HepG2 (cell line): Measurements from ENCODE around the gene RAD23A. TPM values are rescaled to one million over a fixed set of nuclear protein-coding genes. Genes with fewer than 3 reads are reported as not detected.

Source experiments
- CTCF ChIP-seq: sonication (generic); formaldehyde crosslinking; IDR thresholded peaks from 2 replicates; pipeline ENCODE4 v1.5.0; 2020; ENCODE audit warnings: mild to moderate bottlenecking, missing genetic modification reagents, moderate library complexity
- EEA1 ChIP-seq: sonication (generic); formaldehyde crosslinking; IDR thresholded peaks from 2 replicates; pipeline ENCODE4 v1.5.1; 2020; ENCODE audit warnings: mild to moderate bottlenecking, missing genetic modification reagents, borderline replicate concordance
- FOXO1 ChIP-seq: sonication (generic); formaldehyde crosslinking; IDR thresholded peaks from 2 replicates; pipeline ENCODE4 v1.4.0; 2020; ENCODE audit warnings: missing genetic modification reagents
- GTF3A ChIP-seq: sonication (generic); formaldehyde crosslinking; conservative IDR thresholded peaks from 2 replicates; pipeline ENCODE4 v1.4.0; 2020; ENCODE audit warnings: mild to moderate bottlenecking, missing genetic modification reagents
- MTERF4 ChIP-seq: sonication (generic); formaldehyde crosslinking; IDR thresholded peaks from 2 replicates; pipeline ENCODE4 v1.8.0; 2023; ENCODE audit warnings: mild to moderate bottlenecking, missing genetic modification reagents
- PRMT3 ChIP-seq: sonication (generic); formaldehyde crosslinking; IDR thresholded peaks from 2 replicates; pipeline ENCODE4 v1.8.1; 2022; ENCODE audit warnings: low read depth, mild to moderate bottlenecking, moderate library complexity, missing genetic modification reagents, borderline replicate concordance
- RBM39 ChIP-seq: fragments of 200-400 bp; formaldehyde crosslinking; IDR thresholded peaks from one replicate; pipeline ENCODE4 v1.6.1; 2018; ENCODE audit warnings: antibody characterized with exemption, mild to moderate bottlenecking, low read depth, low read length; ENCODE audit not compliant: poor library complexity, severe bottlenecking
- RFX5 ChIP-seq: IDR thresholded peaks from 2 replicates; pipeline ENCODE4 v1.6.1; 2011; ENCODE audit warnings: low read depth, low read length, improper control_type of control experiment
- SAP130 ChIP-seq: IDR thresholded peaks from 2 replicates; pipeline ENCODE4 v1.6.1; 2016; ENCODE audit warnings: low read depth
- SIN3B ChIP-seq: fragments of 150-350 bp; IDR thresholded peaks from 2 replicates; pipeline ENCODE4 v1.6.1; 2014; ENCODE audit warnings: low read length
- SIX1 ChIP-seq: sonication (generic); formaldehyde crosslinking; IDR thresholded peaks from 2 replicates; pipeline ENCODE4 v1.4.0; 2020; ENCODE audit warnings: missing genetic modification reagents, borderline replicate concordance
- THAP11 ChIP-seq: IDR thresholded peaks from 2 replicates; pipeline ENCODE4 v1.6.1; 2016; ENCODE audit warnings: missing biosample characterization, missing genetic modification reagents
- XRCC5 ChIP-seq: fragments of 200-400 bp; formaldehyde crosslinking; optimal IDR thresholded peaks from 2 replicates; pipeline ENCODE3; 2017; ENCODE audit warnings: mild to moderate bottlenecking, low read length
- ZNF670 ChIP-seq: sonication (generic); formaldehyde crosslinking; IDR thresholded peaks from 2 replicates; pipeline ENCODE4 v1.8.0; 2022; ENCODE audit warnings: mild to moderate bottlenecking, missing genetic modification reagents, borderline replicate concordance
- ZNF703 ChIP-seq: sonication (generic); formaldehyde crosslinking; IDR thresholded peaks from 2 replicates; pipeline ENCODE4 v1.5.1; 2020; ENCODE audit warnings: missing genetic modification reagents, mild to moderate bottlenecking, moderate library complexity, borderline replicate concordance
- ZNF746 ChIP-seq: sonication (generic); formaldehyde crosslinking; IDR thresholded peaks from 2 replicates; pipeline ENCODE4 v1.8.0; 2022; ENCODE audit warnings: mild to moderate bottlenecking, missing genetic modification reagents
- polyA plus RNA-seq, 8 experiments: library from polyadenylated mRNA; depleted of rRNA in 3 of 8; stranded (reverse) in 7 of 8; unstranded in 1 of 8; fragments of >200 nt; fragmentation: Illumina TruSeq in 4 of 8; extraction: Trizol in 4 of 8; gene quantifications; 2 replicates each; pipeline versions ENCODE4 v1.2.1 to v1.2.3, GENCODE V29; 2011 to 2016; ENCODE audit warnings: low read depth in 4 of 8, missing spikeins in 1 of 8, mixed read lengths in 1 of 8; ENCODE audit not compliant: insufficient read depth in 1 of 8
- total RNA-seq, 5 experiments: library from RNA; depleted of rRNA; stranded (reverse); fragments of >200 nt; fragmentation: Illumina TruSeq; extraction: Trizol; gene quantifications; 2 replicates each; pipeline ENCODE4 v1.2.3, GENCODE V29; 2016; ENCODE audit warnings: low read depth in 1 of 5
- TF ChIP-seq, protein P1 (sequence below): sonication (generic); formaldehyde crosslinking; IDR thresholded peaks from 2 replicates; pipeline ENCODE4 v1.5.0; 2020; ENCODE audit warnings: missing genetic modification reagents, mild to moderate bottlenecking, borderline replicate concordance
- TF ChIP-seq, protein P2 (sequence below): sonication (generic); formaldehyde crosslinking; IDR thresholded peaks from 2 replicates; pipeline ENCODE4 v1.5.0; 2020; ENCODE audit warnings: mild to moderate bottlenecking, missing genetic modification reagents, borderline replicate concordance
- TF ChIP-seq, protein P3 (sequence below): sonication (generic); formaldehyde crosslinking; IDR thresholded peaks from 2 replicates; pipeline ENCODE4 v1.8.1; 2023; ENCODE audit warnings: mild to moderate bottlenecking, moderate library complexity, missing genetic modification reagents
- TF ChIP-seq, protein P4 (sequence below): sonication (generic); formaldehyde crosslinking; IDR thresholded peaks from 2 replicates; pipeline ENCODE4 v1.4.0; 2020; ENCODE audit warnings: missing genetic modification reagents, low read depth, mild to moderate bottlenecking, borderline replicate concordance

Gene RAD23A
- total and polyA plus RNA-seq, 2 of the 13 experiments (the other 11 are each of a cell fraction or from before 2014, with no cell fraction given), result 42.5 to 54.2 TPM

- TF ChIP-seq RFX5, result no peak
- peak; percentile 71 for TF ChIP-seq SIN3B
- peak; percentile 80 for TF ChIP-seq THAP11 (CRISPR knock-in tag)
- no peak for TF ChIP-seq ZNF746 (CRISPR knock-in tag)
- no peak for TF ChIP-seq ZNF703 (CRISPR knock-in tag)
- TF ChIP-seq GTF3A, result no peak
- TF ChIP-seq, protein P1, sequence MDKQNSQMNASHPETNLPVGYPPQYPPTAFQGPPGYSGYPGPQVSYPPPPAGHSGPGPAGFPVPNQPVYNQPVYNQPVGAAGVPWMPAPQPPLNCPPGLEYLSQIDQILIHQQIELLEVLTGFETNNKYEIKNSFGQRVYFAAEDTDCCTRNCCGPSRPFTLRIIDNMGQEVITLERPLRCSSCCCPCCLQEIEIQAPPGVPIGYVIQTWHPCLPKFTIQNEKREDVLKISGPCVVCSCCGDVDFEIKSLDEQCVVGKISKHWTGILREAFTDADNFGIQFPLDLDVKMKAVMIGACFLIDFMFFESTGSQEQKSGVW (CRISPR knock-in tag), result no peak
- TF ChIP-seq SAP130 (CRISPR knock-in tag), result peak; percentile 88
- TF ChIP-seq RBM39, result peak; percentile 77
- TF ChIP-seq MTERF4 (CRISPR knock-in tag), result 0 out of 2 replicates have a peak, but pooled peaks have one; percentile 62
- TF ChIP-seq, protein P2, sequence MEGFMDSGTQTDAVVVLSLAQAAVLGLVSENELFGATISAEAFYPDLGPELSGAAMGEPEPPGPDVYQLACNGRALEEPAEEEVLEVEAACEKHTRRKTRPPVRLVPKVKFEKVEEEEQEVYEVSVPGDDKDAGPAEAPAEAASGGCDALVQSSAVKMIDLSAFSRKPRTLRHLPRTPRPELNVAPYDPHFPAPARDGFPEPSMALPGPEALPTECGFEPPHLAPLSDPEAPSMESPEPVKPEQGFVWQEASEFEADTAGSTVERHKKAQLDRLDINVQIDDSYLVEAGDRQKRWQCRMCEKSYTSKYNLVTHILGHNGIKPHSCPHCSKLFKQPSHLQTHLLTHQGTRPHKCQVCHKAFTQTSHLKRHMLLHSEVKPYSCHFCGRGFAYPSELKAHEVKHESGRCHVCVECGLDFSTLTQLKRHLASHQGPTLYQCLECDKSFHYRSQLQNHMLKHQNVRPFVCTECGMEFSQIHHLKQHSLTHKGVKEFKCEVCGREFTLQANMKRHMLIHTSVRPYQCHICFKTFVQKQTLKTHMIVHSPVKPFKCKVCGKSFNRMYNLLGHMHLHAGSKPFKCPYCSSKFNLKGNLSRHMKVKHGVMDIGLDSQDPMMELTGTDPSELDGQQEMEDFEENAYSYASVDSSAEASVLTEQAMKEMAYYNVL (CRISPR knock-in tag), result no peak
- TF ChIP-seq, protein P3, sequence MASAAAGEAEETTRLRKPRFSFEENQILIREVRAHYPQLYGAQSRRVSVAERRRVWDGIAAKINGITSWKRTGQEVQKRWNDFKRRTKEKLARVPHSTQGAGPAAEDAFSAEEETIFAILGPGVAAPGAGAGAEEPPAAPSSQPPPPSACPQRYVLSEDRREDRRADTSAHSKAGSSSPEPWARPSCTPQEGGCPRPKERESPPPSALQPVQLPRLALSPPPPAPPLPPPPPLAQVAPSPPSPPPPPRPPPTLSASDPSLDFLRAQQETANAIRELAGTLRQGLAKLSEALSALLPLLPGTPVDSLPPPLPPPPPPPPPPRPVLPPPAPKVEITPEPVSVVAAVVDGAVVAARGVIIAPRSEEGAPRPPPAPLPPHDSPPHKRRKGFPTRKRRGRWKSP (CRISPR knock-in tag), result no peak; the same call in 1 of the 2 replicates
- peak; percentile 57 for TF ChIP-seq XRCC5
- TF ChIP-seq SIX1, result no peak
- 0 out of 2 replicates have a peak, but pooled peaks have one; percentile 5 for TF ChIP-seq CTCF (CRISPR knock-in tag)
- 0 out of 2 replicates have a peak, but pooled peaks have one; percentile 52 for TF ChIP-seq ZNF670
- TF ChIP-seq, protein P4, sequence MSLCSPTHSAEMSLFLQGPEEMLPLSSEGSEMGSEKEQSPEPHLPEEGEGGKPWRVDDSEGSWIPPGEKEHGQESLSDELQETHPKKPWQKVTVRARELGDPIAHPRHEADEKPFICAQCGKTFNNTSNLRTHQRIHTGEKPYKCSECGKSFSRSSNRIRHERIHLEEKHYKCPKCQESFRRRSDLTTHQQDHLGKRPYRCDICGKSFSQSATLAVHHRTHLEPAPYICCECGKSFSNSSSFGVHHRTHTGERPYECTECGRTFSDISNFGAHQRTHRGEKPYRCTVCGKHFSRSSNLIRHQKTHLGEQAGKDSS, result no peak; the same call in 1 of the 2 replicates
- TF ChIP-seq PRMT3 (CRISPR knock-in tag), result no peak; the same call in 1 of the 2 replicates
- no peak for TF ChIP-seq EEA1 (CRISPR knock-in tag)
- peak; percentile 46; the same call in 1 of the 2 replicates for TF ChIP-seq FOXO1 (CRISPR knock-in tag)
Measured at GRCh38 chr19:12956446-12957388, 11.1 kb downstream of the RAD23A start, which contains the start of gene GADD45GIP1 (continued).
